Measurements from ENCODE around the gene SLC4A3. TPM values are rescaled to one million over a fixed set of nuclear protein-coding genes. Genes with fewer than 3 reads are reported as not detected.

SLC4A3 gene
- total RNA-seq, 1 donor from 2014 or later, result not detected

DNA sequence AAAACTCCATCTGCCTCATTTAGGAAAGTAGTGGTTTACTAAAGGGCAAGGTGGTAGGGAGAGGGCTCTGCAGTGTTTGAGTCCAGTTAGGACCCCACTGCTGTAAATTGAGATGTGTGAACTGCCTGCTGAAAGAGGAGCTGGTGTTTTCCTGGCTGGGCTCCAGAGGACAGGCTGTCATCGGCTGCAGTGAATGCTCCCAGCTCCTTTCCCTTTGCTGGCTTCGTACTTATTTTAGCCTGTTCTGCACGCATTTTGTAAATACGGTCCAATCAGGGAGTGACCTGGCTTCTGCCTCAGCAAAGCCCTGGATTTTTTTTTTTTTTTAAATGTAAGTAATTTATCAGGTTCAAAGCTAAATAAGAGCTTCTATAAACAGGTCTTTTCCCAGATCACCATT, 37.5 kb downstream of the SLC4A3 start:
- CTCF ChIA-PET, result no interaction called here
- H3K4me3 Mint-ChIP-seq, result no peak overlapping the region
- DNase-seq (no peak), ATAC-seq (ENCODE audit: low read depth) (no peak)
- peaks cover 17% of the 10 kb centered on the region for H3K9me3 Mint-ChIP-seq
- TF ChIP-seq, protein P1, sequence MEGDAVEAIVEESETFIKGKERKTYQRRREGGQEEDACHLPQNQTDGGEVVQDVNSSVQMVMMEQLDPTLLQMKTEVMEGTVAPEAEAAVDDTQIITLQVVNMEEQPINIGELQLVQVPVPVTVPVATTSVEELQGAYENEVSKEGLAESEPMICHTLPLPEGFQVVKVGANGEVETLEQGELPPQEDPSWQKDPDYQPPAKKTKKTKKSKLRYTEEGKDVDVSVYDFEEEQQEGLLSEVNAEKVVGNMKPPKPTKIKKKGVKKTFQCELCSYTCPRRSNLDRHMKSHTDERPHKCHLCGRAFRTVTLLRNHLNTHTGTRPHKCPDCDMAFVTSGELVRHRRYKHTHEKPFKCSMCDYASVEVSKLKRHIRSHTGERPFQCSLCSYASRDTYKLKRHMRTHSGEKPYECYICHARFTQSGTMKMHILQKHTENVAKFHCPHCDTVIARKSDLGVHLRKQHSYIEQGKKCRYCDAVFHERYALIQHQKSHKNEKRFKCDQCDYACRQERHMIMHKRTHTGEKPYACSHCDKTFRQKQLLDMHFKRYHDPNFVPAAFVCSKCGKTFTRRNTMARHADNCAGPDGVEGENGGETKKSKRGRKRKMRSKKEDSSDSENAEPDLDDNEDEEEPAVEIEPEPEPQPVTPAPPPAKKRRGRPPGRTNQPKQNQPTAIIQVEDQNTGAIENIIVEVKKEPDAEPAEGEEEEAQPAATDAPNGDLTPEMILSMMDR (IDR thresholded peaks at IDR 0.05), result no peak
- H3K4me1 Mint-ChIP-seq, result no peaks in the 10 kb centered on the region
- peaks cover 15% of the 10 kb centered on the region for H3K27me3 Mint-ChIP-seq
- no peak overlapping the region for H3K27ac Mint-ChIP-seq
- no peaks in the 10 kb centered on the region for H3K36me3 Mint-ChIP-seq (ENCODE audit: low read depth)
- POLR2A ChIA-PET, result no interaction called here
- intact Hi-C loops (cut with micrococcal nuclease), result no loop called here

DNA sequence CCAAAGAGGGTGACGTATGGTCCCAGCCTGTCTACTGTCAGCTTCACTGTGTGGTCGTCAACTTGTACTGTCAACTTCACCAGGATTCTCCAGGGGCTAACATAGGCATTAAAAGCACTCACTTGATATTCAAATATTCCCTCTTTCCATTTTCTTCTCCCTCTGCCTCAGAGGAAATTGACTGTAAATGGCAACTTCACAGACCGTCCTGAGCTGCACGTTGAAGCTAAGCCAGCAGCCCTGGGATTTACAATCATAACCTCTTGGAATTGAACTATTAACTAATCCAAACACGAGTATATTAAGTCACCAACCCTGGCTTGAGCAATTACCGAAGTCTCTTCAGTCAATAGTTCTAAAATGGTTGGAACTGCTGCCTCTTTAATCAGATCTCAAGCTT, 38.5 kb downstream of the SLC4A3 start:
- intact Hi-C loops (cut with micrococcal nuclease), result no loop called here

DNA sequence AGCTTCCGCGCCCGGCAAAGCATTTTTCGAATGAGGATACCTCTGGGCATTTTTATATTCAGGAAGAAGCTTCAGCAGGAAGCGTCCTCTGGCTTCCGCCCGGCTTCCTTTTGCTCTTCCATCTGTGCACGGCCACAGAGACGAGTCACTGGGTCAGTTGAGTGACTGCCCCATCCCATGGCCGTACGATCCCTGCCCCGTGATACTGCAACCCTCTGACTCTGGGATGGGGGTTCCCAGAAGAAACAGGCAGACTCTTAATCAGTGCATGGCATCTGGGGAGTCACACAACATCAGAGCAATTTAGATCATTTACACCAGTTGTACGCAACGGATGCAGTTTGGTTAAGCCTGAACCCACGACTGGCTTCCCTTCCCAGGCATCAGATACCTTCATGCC, 40.9 kb downstream of the SLC4A3 start:
- TF ChIP-seq, protein P1 (IDR thresholded peaks at IDR 0.05), result no peak
- Mint-ChIP-seq H3K27ac (no peak overlapping the region), H3K36me3 (ENCODE audit: low read depth) (no peaks in the 10 kb centered on the region), H3K27me3 (peaks cover 17% of the 10 kb centered on the region), H3K9me3 (no peaks in the 10 kb centered on the region), H3K4me3 (no peak overlapping the region), H3K4me1 (no peaks in the 10 kb centered on the region)
- no peak for DNase-seq
- ATAC-seq (ENCODE audit: low read depth), result no peak
- intact Hi-C loops (cut with micrococcal nuclease), result no loop called here
- ChIA-PET POLR2A (no interaction called here), CTCF (no interaction called here)

More for the DNA sequence above, 38.5 kb downstream of the SLC4A3 start:
- peaks cover 14% of the 10 kb centered on the region for H3K27me3 Mint-ChIP-seq
- TF ChIP-seq, protein P1 (IDR thresholded peaks at IDR 0.05), result no peak
- H3K4me3 Mint-ChIP-seq, result no peak overlapping the region
- H3K4me1 Mint-ChIP-seq, result no peaks in the 10 kb centered on the region
- H3K9me3 Mint-ChIP-seq, result peaks cover 12% of the 10 kb centered on the region
- no peak overlapping the region for H3K27ac Mint-ChIP-seq
- ATAC-seq (ENCODE audit: low read depth), result no peak
- ChIA-PET CTCF (no interaction called here), POLR2A (no interaction called here)
- no peak for DNase-seq
- no peaks in the 10 kb centered on the region for H3K36me3 Mint-ChIP-seq (ENCODE audit: low read depth)

DNA sequence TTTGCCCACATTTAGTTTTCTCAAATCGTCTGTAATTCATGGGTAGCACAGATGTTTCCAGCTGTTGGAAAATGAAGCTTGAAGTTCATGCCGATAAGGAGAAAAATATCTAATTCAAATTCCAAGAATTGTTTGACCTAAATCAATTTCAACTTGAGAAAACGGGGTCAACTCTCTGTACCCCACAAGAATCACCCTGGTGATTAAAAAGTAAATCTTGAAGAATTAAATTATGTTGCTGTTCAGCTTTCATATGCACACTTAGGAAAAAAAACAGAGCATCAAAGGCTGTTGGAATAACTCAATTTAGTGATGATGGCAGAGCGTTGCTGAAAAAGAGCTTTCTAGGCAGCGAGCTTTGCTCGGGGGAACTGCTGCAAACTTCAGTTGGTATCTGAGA, 43.0 kb downstream of the SLC4A3 start:
- TF ChIP-seq, protein P1 (IDR thresholded peaks at IDR 0.05), result no peak
- no peak overlapping the region for H3K27ac Mint-ChIP-seq
- no peaks in the 10 kb centered on the region for H3K36me3 Mint-ChIP-seq (ENCODE audit: low read depth)
- POLR2A ChIA-PET, result no interaction called here
- ATAC-seq (ENCODE audit: low read depth) (no peak), DNase-seq (no peak)
- no peaks in the 10 kb centered on the region for H3K4me1 Mint-ChIP-seq
- CTCF ChIA-PET, result interaction anchor here (0.6 kb wide), 1 partner anchor 129 kb away, joined by 3 read pairs; no protein-coding TSS in a partner anchor
- H3K9me3 Mint-ChIP-seq, result no peaks in the 10 kb centered on the region
- H3K4me3 Mint-ChIP-seq, result no peak overlapping the region
- intact Hi-C loops (cut with micrococcal nuclease), result no loop called here
- peaks cover 19% of the 10 kb centered on the region for H3K27me3 Mint-ChIP-seq

DNA sequence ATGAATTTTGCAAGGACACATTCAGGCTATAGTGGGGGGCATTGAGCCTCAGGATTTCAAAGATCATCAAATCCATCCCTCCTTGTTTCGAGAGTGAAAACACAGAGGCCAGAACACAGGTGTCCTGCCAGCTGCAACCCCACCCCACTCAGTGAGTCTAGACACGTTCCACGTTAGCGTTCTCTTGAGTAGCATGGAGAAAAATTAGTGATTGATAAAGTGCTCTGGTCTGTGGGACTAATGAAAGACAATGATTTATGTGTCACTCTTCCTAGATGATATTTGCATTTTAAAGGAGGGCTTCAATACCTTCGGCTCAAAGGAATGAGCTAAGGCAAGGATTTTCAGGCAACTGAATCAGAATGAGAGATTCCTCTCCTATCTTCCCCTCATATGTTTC, 43.8 kb downstream of the SLC4A3 start:
- ATAC-seq (ENCODE audit: low read depth), result no peak
- ChIA-PET CTCF (no interaction called here), POLR2A (no interaction called here)
- H3K4me1 Mint-ChIP-seq, result no peaks in the 10 kb centered on the region
- H3K36me3 Mint-ChIP-seq (ENCODE audit: low read depth), result no peaks in the 10 kb centered on the region
- H3K9me3 Mint-ChIP-seq, result no peaks in the 10 kb centered on the region
- H3K27me3 Mint-ChIP-seq, result peaks cover 24% of the 10 kb centered on the region
- intact Hi-C loops (cut with micrococcal nuclease), result no loop called here
- no peak for DNase-seq
- H3K4me3 Mint-ChIP-seq, result no peak overlapping the region
- TF ChIP-seq, protein P1 (IDR thresholded peaks at IDR 0.05), result no peak
- no peak overlapping the region for H3K27ac Mint-ChIP-seq
